DMS79 (cell line): ENCODE results near the gene TMEM114.

Experiments used
- DNase-seq: peaks from one replicate; lab custom pipeline; 2025; lab: John Stamatoyannopoulos, UW

Gene TMEM114

DNA sequence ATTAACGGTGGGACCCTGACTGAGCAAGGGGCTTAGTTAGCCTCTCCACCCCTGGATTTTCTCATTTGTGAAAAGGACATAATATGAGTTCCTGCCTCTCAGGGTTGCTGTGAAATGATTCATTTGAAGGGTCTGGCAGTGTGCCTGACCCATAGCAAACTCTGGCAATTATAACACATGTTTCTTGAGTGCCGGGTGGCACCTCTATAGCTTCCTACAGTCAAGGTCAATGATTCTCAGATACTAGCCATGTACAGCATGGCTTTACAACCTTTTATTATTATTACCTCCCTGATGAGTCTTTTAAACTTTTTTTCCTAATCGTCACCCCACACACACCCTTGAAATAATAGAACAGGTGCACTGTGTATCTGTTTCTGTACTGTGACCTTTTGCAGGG lies 42.1 kb downstream of the TMEM114 start:
- no peak for DNase-seq

DNA sequence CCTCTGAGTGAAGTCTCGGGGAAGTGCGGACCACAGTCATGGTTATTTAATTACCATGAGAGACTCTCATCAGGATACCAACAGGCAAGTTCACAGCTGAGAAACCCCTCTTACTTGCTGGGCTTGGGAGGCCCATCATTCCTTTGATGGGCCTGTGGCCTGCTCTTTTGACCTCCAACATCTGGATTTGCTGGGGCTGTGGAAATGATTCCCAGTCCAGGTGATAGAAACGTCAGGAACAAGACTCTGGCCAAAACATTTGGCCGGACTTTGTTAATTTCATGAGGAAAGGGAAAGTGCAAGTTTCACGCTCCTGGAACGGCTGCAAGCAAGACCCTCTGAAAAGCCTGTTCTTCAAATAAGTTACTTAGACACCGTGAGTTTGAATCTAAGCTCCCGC lies 42.5 kb downstream of the TMEM114 start:
- no peak for DNase-seq

DNA sequence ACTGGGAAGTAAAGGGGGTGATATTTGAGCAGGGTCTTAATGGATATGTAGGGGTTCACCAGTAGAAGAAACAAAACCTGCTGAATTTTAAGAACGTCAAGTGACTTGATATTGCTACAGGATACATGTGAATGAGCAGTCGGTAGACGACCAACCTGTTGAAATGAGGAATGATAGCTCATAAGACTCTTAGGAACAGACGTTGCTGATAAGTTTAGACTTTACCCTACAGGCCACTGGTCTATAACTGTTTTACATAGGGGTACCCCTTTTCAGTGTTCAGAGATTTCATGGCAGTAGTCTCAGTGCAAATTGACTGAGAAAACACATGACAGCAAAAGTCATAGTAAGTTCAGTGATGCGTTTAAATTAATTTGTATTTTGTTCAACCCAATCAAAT lies 45.9 kb downstream of the TMEM114 start:
- DNase-seq: no peak

DNA sequence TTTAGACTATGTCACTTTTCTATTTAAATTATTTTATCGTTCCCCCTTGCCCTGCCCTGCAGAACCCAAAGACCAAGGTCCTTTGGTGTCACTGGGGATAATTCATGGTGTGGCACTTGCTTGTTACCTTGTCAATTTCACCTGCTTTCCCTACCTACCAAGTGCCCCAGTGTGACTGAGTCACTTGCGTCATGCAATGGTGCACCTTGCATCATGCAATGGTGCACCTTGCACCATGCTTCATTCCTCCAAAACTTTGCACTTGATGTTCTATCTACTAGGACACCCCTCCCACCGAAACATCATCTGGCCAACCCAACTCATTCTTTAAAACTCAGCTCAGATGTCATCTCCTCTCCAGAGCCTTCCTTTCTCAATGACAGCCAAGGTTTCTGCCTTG lies 47.1 kb downstream of the TMEM114 start:
- no peak for DNase-seq

DNA sequence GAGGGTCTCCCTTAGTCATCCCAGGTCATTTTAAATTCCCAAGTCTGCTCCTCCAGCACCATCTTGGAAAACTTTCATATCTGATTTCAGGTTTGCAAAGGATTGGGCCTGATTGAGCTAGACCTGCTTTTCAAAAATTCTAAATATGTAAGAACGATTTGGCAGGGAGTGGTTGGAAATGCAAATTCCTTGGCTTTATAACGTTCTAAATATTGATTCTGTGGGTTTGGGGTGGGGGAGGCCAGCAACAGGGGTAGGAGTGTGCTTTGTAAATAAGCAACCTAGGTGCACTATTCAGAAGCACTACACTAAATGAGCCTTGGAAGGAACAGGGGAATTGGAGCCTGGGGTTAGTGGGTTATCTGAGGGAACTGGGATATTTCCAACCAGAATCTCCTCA lies 47.9 kb downstream of the TMEM114 start:
- DNase-seq: no peak

DNA sequence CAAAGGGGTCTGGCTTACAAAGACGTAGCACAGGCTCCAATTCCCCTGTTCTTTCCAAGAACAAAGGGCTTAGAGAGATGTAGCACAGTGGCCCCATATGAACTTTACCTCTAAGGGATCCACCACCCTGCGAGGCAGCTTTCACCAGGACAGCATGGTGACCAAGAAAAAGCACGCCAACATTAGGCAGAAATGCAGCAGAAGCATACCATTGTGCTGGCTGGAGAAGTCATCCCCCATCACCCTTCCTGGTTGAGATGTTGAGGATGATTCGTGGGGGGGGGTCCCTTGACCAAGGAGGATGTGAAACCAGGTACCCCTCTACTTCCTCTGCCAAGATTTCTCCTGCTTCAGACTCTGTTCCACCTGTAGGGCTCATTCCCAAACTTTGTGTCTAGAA lies 48.4 kb downstream of the TMEM114 start:
- DNase-seq: no peak

DNA sequence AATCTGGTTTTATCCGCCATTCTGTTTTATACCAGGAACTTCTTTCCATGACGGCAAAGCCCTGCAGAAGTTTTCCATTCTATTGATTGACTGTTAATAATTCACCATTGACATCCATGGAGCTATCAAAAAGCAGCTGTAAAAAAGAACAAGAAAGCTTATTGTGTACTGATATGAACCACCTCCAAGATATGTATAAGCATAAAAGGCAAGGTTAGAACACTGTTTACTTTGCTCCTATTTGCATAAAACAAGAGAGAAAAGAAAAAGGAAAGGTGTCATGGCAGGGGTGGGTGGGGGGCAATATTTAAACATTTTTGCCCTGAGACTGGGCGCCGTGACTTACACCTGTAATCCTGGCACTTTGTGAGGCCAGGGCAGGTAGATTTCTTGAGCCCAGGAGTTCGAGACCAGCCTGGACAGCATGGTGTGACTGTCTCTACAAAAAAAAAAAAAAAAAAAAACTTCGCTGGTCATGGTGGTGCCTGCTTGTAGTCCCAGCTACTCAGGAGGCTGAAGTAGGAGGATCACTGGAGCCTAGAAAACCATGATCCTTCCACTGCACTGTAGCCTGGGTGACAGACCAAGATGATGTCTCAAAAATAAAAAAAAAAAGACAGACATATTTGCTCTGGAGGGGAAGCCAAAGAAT lies 52.5 kb downstream of the TMEM114 start:
- DNase-seq: no peak

DNA sequence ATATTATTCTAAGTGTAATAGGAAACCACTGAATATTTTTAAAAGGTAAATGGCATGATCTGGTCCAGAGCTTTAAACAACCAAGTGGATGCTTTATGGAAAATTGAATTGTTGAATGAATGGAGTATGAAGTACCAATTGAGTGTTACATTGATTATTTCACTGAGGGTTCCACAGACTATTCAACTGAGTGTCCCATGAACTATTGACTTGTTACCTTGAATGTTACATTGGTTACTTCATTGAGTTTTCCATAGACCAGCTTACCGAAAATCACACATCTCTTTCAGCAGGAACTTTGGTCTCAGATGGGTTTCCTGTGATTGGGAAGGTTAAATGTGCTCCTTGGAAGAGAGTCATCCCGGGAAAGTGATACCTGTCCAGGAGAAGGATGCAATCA lies 56.8 kb downstream of the TMEM114 start:
- DNase-seq: no peak

DNA sequence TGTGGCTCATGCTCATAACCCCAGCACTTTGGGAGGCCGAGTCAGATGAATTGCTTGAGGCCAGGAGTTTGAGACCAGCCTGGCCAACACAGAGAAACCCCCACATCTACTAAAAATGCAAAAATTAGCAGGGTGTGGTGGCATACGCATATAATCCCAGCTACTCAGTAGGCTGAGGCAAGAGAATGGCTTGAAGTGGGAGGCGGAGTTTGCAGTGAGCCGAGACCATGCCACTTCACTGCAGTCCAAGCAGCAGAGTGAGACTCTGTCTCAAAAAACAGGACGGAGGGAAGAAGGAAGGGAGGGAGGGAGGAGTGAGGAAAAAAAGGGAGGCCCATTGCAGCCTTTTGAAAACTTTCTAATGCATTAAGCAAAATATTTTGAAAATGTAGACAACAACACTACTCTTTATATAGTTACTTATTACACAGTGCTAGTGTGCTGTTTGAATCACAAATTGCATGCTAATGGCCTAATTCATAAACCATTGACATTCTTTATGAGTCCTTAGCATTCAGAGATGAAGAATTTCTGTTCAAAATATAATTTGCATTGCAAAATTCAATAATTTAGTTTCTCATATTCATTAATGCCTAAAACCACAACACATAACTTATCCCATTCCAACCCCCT lies 59.4 kb downstream of the TMEM114 start:
- DNase-seq: no peak

DNA sequence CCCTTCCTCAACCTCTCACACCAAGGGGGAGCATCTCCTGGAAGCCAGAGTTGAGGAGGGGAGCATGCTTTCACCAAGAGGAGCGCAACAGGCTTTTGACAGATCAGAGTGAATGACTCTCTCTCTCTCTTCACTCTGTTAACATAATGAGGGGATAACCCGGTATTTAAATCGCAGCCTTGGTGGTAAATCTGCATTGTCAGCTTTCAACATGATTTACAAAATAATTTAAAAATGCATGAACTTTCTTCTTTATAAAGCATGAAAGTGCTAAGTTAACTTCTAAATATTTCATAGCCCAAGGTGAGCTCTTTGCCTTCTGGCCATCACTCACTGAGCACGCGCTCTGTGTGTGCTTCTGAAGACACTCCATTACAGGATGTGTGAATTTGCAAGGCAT lies 61.8 kb downstream of the TMEM114 start:
- no peak for DNase-seq

DNA sequence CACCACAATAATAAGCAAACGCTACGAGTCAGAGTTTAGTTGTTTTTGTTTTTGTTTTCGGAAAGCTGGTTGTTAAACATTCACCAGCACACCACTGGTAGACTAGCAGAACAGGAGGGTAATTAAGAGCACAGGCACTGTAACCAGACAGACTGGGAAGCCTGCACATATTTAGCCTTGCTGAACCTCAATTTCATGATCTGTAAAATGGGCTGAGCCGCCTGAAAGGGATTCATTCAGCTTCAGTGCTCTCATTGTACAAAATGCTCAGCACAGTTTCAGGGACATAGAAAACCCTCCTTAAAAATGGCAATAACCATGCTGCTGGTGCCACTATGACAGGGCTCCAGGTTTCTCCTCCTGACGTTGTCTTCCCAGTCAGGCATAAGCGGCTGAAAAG lies 66.4 kb downstream of the TMEM114 start:
- DNase-seq: no peak

DNA sequence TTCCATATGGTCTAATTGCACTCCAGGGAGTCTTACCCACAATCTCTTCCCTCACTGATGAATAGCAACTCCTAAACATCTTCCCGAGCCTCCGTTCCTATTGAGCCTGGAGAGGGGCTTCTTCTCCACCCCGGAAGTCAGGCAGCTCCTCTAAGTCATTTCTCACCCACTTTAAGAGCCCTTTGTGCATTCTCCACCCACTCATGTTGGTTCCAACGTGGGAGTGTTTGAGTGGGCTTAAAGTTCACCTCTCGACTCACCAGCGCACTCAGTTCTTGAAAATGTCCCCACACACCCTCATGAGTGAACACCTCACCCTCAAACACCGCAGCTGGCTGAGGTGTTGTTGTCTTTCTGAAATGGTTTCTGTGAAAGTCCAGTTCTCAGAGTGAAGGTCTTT lies 67.6 kb downstream of the TMEM114 start:
- DNase-seq: no peak

DNA sequence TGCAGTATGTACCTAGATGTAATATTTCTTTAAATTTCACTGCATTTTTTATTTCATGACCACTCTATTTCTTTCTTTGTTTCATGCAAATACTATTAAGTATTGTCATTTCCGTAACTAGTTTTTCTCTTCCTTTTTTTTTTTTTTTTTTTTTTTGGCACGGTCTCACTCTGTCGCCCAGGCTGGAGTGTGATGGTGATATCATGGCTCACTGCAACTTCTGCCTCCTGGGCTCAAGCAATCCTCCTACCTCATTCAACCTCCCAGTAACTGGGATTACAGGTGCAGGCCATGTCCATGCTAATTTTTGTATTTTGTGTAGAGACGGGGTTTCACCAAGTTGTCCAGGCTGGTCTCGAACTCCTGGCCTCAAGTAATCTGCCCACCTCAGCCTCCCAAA lies 70.7 kb downstream of the TMEM114 start:
- DNase-seq: no peak
